Hindlimb muscle (tissue), 1 donor: ENCODE results near the gene AP1B1. TPM values are rescaled to one million over a fixed set of nuclear protein-coding genes. Genes with fewer than 3 reads are reported as not detected.
"Not testable (repeated sequence)": the region's sequence is repeated elsewhere in the genome, so short reads cannot be mapped to it uniquely, and the experiment has no call there.

Experiments used
- DNase-seq: peaks from one replicate; pipeline ENCODE4 v3.0.0-alpha.2; 2013
- polyA plus RNA-seq: library from polyadenylated mRNA; unstranded; fragments of 120-200 nt; gene quantifications from one replicate; pipeline ENCODE4 v1.2.1, GENCODE V29; 2013; ENCODE audit not compliant: insufficient read length

AP1B1 gene
- polyA plus RNA-seq, 1 donor = 30.0 TPM

GRCh38 chr22:29348041-29348440 lies 40.3 kb downstream of the AP1B1 start:
- no peak for DNase-seq

- DNase-seq = no peak
Measured at GRCh38 chr22:29346659-29347058, 41.7 kb downstream of the AP1B1 start.

- no peak for DNase-seq
Measured at GRCh38 chr22:29345932-29346331, 42.4 kb downstream of the AP1B1 start.

- DNase-seq = not testable (repeated sequence)
Measured at GRCh38 chr22:29344889-29345288, 43.5 kb downstream of the AP1B1 start.

GRCh38 chr22:29344137-29344536 lies 44.2 kb downstream of the AP1B1 start:
- DNase-seq = peak; percentile 60

GRCh38 chr22:29343313-29343805 lies 45.0 kb downstream of the AP1B1 start:
- no peak for DNase-seq

GRCh38 chr22:29342577-29343312 lies 45.6 kb downstream of the AP1B1 start:
- no peak for DNase-seq

- DNase-seq = no peak
Measured at GRCh38 chr22:29342177-29342576, 46.2 kb downstream of the AP1B1 start.

- DNase-seq = no peak
Measured at GRCh38 chr22:29341849-29342127, 46.6 kb downstream of the AP1B1 start.

GRCh38 chr22:29341056-29341848 lies 47.1 kb downstream of the AP1B1 start:
- DNase-seq = no peak

- DNase-seq = no peak
Measured at GRCh38 chr22:29340566-29340965, 47.8 kb downstream of the AP1B1 start.

- no peak for DNase-seq
Measured at GRCh38 chr22:29339381-29340235, 48.8 kb downstream of the AP1B1 start.

- no peak for DNase-seq
Measured at GRCh38 chr22:29338398-29338797, 50.0 kb downstream of the AP1B1 start.

GRCh38 chr22:29337631-29338284 lies 50.6 kb downstream of the AP1B1 start:
- no peak for DNase-seq

GRCh38 chr22:29336751-29337490 lies 51.4 kb downstream of the AP1B1 start:
- no peak for DNase-seq

- DNase-seq = no peak
Measured at GRCh38 chr22:29335656-29336055, 52.7 kb downstream of the AP1B1 start.

- DNase-seq = no peak
Measured at GRCh38 chr22:29334696-29335344, 53.5 kb downstream of the AP1B1 start.

- no peak for DNase-seq
Measured at GRCh38 chr22:29334148-29334547, 54.2 kb downstream of the AP1B1 start.

GRCh38 chr22:29332886-29333496 lies 55.4 kb downstream of the AP1B1 start:
- no peak for DNase-seq

- DNase-seq = no peak
Measured at GRCh38 chr22:29331658-29332300, 56.6 kb downstream of the AP1B1 start.
